SKM-1 (cell line): ENCODE measurements around the gene DPEP2.
"Not testable (repeated sequence)": the region's sequence is repeated elsewhere in the genome, so short reads cannot be mapped to it uniquely, and the experiment has no call there.

ENCODE experiments used
- DNase-seq: peaks from one replicate; lab custom pipeline; 2025; ENCODE audit not compliant: unreplicated experiment; lab: John Stamatoyannopoulos, UW

The DPEP2 gene

GRCh38 chr16:67977469-67978227 is 21.6 kb downstream of the DPEP2 start:
- DNase-seq: no peak

DNA sequence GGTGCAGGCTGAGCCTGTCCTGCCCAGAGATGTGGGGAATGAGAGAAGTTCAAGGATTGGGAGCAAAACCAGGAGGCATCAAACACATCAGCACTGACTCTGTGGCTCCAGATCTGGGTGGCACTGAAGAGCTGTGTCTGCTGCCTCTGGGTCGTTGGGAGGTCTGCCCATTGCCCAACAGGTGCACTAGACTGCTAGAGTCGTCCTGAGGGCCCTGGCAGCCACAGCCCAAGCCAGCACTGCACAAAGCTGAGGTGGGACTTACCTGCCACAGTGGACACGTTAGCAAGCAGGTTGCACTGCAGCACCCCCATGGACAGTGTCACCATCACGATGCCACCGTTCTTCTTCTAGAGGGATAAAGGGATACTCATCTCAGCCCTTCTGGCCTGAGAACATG is 22.3 kb downstream of the DPEP2 start:
- no peak for DNase-seq

DNA sequence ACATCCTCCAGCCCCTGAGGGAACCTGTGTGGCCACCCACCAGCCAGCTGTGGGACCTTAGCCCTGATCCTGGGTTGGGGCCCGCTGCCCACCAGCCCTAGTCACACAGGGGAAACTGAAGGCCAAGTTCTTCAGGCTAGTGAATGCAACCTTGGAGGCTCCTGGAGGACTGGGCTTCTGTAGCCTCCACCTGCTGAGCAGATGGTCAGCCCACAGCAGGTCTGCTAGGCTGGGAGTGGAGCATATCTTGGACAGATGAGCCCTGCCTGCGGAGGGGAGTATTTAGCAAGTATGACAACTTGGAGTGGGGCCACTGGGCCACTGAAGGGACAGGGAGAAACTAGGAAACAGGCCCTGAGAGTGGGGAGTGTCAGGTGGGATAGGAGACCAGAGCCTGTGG is 23.1 kb downstream of the DPEP2 start:
- DNase-seq: no peak

DNA sequence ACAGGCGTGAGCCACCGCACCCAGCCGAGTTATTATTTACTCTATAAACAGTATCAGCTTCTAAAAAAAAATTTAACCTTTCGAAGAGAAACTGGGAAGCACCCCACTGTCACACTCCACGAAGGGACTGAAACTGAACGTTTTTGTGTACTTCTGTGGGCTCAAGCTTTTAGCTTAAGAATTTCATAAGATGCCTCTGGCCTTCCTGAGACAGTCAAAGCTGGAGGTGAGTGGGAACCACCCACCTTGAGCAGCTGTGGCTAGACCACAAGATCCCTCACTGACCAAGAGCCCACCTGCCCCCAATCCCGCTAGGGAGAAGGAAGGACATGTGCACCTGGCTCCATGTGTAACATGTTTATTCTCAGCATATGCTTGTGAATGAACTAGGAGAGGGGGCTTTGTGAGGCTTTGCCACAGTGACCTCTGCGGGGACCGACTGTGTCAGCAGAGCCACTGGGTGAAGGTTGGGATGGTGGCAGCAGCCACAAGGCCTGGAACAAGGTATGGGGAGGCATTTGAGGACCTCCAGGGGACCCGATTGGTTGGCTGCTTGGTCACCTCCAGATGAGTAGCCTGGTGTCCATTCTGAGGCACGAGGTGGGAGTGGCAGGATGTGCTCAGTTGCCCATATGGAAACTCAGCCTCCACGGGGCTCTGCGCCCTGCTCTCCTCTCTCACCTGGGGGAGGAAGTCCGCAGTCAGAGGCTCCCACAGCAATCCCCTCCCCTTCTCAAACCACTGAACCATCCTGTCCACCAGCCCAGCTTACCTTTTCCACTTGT is 23.8 kb downstream of the DPEP2 start:
- no peak for DNase-seq

DNA sequence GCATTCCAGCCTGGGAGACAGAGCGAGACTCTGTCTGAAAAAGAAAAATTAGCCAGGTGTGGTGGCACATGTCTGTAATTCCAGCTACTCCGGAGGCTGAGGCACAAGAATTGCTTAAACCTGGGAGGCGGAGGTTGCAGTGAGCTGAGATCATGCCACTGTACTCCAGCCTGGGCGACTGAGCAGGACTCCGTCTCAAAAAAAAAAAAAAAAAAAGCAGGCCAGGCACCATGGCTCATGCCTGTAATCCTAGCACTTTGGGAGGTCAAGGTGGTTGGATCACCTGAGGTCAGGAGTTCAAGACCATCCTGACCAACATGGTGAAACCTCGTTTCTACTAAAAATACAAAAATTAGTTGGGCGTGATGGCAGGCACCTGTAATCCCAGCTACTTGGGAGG is 27.0 kb downstream of the DPEP2 start:
- DNase-seq: not testable (repeated sequence)

DNA sequence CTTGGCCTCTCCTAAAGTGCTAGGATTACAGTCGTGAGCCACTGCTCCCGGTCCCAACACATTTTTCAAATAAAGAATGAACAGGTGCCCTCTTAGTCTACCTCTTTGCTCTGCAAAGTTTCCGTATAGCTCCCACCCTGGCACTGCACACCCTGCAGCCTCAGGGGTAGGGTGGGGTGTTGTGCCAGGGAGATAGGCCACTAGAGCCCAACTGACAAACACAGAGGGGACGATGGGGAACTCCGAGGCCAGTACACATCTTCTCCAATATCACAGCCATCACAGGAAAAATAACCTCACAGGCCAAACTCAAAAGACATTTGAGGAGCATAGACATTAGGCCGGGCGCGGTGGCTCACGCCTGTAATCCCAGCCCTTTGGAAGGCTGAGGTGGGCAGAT is 28.2 kb downstream of the DPEP2 start:
- no peak for DNase-seq

- DNase-seq: no peak
Measured at GRCh38 chr16:67969254-67970039, 29.8 kb downstream of the DPEP2 start.

DNA sequence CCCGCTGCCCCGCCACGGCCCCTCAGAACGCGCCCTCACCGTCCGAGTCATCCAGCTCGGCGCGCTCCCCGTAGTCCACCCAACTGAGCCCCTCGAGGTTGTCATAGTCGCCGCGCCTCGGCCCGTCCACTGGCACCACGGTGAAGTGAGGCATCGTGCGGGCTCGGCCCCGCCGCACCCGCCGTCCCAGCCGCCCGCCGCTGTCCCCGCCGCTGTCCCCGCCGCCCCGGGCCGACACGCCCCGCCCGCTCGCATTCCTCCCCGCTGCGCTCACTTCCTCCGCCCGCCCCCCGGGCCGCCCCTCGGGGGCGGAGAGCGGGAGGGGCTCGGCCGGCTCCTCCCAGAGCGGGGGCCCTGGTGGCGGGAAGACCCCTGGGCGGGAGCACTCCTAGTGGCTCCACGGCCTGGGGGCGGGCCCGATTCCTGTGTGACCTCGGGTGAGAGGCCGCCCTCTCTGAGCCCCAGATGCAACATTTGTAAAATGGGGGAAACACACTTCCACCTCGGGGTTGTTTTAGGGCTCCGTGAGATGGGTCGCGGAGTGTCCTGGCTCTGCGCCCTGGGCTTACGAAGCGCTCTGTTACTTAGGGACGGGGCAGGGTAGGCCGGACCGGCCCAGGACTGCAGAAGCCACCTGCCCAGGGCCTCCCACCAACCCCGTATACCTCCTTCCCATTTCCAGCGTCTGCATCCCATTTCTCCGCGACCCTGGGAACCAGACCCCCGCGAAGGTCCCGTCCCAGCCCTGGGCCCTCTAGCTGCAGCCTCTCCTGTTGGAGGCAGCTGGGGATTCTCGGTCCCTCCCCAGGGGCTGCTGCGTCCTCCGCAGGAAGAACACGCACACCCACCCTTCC is 30.7 kb downstream of the DPEP2 start, which contains the start of gene SLC12A4:
TSS of gene SLC12A4 (minus strand) at position 238 of the 854 bp plus-strand sequence. CDS start at position 154, 84 bp downstream.
- DNase-seq: no peak

DNA sequence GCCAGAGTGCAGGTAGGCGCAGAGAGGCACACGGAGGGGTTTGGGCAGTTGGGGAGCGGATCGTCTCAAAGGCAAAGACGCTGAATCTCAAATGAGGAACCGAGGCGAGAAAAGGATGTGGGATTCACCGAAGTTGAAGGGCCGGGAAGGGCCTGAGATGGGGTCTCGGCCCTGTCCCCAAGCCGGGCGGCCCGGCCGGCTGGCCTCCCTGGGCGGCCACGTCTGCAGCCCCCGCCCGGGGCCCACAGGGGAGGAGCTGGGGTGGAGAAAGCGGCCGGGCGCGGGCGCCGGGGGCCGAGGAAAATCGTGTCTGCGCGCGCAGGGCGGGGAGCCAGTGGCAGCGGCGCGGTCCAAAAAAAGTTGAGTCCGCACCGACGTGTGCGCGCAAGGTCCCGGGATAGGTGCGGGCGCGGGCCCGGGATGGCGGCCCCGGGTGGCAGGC is 31.3 kb downstream of the DPEP2 start:
- DNase-seq: no peak

DNA sequence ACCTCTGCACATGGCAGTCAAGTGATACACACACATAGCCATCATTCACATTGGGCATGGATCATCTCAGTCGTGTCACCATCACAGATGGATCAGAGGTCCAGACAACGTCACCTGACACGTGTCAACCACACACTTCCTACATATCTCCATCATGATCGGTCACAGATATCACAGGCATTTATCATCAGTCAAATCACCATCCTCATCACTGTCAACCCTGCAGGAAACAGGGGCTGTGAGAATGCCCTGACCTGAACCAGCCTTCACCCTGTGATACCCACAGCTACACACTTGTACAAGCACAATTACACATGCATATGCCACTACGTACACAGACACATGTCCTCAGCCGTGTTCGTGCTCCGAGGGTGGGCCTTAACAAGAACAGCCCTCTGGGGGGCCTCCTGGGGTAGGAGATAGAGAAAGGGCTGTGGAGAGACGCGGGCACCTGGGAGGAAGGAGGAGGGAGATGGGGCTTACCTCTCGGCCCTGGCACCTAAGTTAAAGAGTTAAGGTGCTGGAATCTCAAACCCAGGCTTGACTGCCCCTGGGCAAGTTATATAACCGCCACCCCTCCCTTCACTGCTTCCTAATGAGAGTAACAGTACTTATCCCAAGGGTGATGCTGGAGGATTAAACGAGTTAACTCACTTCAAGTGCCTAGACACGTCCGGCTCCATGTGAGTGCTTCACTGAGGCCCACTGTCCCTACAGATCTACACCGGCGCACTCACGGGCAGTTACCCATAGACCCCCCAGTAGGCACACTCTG is 31.9 kb downstream of the DPEP2 start:
- DNase-seq: no peak

- no peak for DNase-seq
Measured at GRCh38 chr16:67966549-67967182, 32.6 kb downstream of the DPEP2 start.

DNA sequence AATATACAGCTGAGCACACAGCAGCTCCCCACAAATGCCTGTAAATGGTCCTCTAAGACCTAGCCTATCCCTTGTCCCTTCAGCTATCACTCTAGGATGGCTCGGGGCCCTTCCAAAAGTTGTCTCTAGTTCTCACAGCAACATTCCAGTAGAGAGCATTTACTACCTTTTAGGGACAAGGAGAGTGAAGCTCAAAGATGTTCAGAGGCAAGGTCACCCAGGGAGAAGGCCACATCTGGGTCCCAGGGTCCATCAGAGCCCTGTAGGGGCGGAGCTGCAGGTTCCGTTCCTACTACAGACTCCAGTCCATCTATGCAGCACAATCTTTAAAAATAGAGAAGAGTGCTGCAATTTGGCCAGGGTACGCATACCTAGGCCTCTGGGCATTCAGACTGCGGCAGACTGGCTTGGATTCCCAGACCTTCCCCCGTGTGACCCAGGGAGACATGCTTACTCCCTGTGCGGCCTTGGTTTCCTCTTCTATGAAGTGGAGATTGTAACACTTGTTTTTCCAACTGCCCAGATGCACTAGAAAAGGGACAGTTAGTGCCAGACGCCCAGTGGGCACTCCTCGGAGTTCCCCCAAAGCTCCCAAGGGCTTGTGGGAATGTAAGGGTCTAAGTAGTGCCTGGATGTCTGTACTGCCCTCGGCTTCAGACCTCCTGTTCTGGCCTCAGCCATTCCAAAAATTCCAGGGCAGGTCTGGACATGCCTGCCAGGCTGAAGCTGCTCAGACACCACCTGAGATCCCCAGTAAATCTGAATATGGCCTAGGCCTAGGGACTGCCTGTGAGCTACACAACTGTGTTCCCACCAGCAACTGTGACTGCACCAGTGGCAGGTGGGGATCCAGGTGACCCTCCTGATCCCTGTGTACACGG is 33.4 kb downstream of the DPEP2 start:
- DNase-seq: no peak

GRCh38 chr16:67964477-67965131 is 34.7 kb downstream of the DPEP2 start:
- no peak for DNase-seq

DNA sequence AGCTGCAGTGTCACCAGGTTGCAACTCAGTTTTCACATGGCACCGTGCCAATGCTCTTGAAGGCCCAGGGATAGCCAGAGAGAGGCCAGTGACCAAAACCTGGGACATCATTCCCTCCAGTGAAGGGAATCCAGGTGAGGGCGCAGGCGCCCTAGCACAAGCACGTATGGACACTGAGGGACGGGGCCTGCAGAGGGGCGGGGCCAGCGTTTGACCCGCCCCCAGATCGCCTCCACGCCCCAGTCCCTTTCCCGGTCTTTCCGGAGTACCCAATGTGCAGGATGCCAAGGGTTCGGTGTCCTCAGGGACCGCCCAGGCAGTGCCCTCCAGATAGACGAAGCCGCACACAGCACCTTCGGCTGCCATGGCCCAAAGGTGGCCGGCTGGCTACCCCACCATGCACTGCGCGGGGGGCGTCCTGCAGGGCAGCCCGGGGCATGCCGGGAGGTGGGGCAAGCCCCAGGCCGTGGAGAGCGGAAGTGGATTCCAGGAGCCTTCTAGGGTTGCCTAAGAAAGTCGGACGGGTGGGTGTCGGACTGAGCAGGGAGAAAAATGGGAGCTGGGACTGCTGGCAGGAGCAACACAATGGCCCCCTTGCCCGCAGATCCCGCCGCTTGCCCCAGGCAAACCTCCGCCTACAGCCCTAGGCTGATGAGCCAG is 35.5 kb downstream of the DPEP2 start:
- no peak for DNase-seq

DNA sequence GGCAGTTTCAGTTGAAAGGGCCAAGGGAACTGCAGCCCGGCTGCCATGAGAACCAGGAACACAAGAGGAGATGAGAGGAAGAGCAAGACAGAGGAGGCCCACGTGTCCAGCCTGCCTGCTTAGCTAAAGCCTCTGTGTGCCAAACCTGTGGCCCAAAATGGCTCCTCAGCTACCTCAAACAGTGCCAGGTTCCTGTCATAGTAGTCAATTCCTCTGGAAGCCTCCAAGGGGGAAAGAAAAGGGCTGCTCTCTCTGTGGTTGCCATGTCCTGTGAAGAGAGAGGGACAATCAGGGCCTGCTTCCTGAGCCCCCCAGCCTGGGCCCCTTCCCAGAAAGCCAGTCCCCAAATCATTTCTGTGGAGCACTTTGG is 36.0 kb downstream of the DPEP2 start:
- DNase-seq: no peak

DNA sequence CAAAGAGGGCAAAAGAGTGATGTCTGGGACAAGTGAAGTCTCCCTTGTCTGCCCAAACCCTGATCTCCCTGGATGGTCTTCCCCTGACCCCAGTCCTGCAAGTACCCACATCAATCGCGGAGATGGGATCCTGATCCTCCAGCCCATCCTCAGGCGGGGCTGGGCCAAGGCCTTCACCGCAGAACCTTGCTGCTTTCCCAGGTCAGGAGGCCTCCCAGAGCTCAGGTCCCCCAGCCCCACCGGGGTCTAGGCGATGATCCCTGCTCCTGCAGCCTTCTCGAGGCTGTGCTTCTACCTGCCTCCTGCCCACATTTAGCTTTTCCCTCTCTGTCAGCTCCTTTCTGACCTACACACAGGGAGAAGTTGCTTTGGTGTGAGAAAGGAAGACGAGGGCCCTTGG is 37.1 kb downstream of the DPEP2 start:
- no peak for DNase-seq

DNA sequence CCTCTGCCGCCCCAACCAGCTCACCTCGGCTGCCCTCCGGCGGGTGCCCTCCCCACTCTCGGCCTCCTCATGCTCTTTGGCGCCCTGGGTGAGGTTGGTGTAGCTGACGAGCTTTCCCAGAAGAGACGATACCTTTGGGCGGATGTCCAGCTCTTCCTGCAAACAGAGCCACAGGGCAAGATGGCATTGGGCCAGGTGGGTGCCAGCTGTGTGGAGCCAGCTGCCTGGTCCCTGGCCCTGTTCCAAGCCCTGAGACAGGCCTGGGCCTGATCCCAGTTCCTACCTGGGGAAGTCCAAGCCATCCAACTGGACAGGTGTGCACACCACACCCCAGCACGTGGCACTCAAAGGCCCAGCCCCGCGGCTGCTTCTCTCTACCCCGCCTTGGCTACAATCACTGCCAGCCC is 37.7 kb downstream of the DPEP2 start:
- no peak for DNase-seq
